Measurements from ENCODE around the gene CSNK1G1. TPM values are rescaled to one million over a fixed set of nuclear protein-coding genes. Genes with fewer than 3 reads are reported as not detected.
"Not testable (repeated sequence)": the region's sequence is repeated elsewhere in the genome, so short reads cannot be mapped to it uniquely, and the experiment has no call there.

Gene CSNK1G1
- polyA plus RNA-seq (2011; rRNA removed), result 8.0 and 14.1 TPM in 2 replicates
- 19.8 and 28.0 TPM in 2 replicates for polyA minus RNA-seq (2011; rRNA and poly(A)+ RNA removed)

GRCh38 chr15:64355944-64356709, at the start of gene CSNK1G1:
Gene CSNK1G1, minus strand, starts transcription at chr15:64356173. Its CDS starts 55,674 bp downstream, at chr15:64300499.
- H3K4me3 ChIP-seq (ENCODE audit: low read depth, low read length), result peak within 1 kb of the TSS; percentile 96
- peak; percentile 89 for DNase-seq (ENCODE audit: low read depth)
- no peaks in the 10 kb centered on the region for H3K27me3 ChIP-seq (ENCODE audit: control insufficient read depth, insufficient read depth, low read length)
- TF ChIP-seq, protein P1, sequence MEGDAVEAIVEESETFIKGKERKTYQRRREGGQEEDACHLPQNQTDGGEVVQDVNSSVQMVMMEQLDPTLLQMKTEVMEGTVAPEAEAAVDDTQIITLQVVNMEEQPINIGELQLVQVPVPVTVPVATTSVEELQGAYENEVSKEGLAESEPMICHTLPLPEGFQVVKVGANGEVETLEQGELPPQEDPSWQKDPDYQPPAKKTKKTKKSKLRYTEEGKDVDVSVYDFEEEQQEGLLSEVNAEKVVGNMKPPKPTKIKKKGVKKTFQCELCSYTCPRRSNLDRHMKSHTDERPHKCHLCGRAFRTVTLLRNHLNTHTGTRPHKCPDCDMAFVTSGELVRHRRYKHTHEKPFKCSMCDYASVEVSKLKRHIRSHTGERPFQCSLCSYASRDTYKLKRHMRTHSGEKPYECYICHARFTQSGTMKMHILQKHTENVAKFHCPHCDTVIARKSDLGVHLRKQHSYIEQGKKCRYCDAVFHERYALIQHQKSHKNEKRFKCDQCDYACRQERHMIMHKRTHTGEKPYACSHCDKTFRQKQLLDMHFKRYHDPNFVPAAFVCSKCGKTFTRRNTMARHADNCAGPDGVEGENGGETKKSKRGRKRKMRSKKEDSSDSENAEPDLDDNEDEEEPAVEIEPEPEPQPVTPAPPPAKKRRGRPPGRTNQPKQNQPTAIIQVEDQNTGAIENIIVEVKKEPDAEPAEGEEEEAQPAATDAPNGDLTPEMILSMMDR (IDR thresholded peaks at IDR 0.05; ENCODE audit: insufficient read depth, low read depth, low read length), result peak; percentile 48
- CTCF ChIA-PET, result interaction anchor here (0.7 to 1.9 kb wide), 12 partner anchors 9 to 324 kb away, joined by 3 to 9 read pairs (median 4); no protein-coding TSS in a partner anchor
- POLR2A ChIA-PET, result no interaction called here
- no peaks in the 10 kb centered on the region for H3K36me3 ChIP-seq (ENCODE audit: control insufficient read depth, insufficient read depth, low read length)

DNA sequence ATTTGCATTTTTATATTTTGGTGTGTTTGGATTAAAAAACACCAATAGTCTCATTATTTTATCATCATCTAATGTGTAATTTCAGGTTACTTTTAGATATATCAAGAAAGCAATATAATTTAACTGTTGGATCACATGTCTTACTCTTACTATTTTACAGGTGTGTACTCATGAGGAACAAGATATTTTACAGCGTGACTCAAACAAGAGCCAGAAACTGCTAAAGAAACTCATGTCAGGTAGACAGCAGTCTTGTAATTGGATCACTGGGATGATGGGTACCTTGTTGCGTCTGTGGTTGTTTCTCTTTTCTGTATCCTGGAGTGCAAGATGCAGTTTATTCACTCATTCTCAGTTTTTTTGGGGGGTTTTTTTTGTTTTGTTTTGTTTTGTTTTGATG, 44.6 kb upstream of the CSNK1G1 start:
- H3K36me3 ChIP-seq (ENCODE audit: control insufficient read depth, insufficient read depth, low read length), result peaks cover 8% of the 10 kb centered on the region
- ChIA-PET CTCF (no interaction called here), POLR2A (no interaction called here)
- TF ChIP-seq, protein P1 (IDR thresholded peaks at IDR 0.05; ENCODE audit: insufficient read depth, low read depth, low read length), result no peak
- no peaks in the 10 kb centered on the region for H3K27me3 ChIP-seq (ENCODE audit: control insufficient read depth, insufficient read depth, low read length)
- no peak overlapping the region for H3K4me3 ChIP-seq (ENCODE audit: low read depth, low read length)
- no peak for DNase-seq (ENCODE audit: low read depth)

DNA sequence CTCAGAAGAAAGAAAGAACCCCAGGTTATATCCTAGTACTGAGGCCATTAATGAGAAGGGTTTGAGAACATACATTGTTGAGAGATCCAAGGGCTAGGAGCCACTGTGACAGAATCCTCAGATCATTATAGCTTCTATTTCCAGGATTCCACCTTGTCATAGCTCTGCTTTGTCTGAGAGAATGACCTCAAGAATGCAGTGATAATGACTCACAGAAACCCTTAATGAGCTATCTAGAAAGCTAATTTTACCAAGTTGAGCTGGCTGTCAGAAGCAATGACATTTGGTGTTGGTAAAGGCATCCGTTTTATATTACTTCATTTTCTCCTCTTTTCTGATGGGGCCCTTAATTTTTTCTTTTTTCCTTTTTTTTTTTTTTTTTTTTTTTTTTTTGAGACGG, 42.6 kb upstream of the CSNK1G1 start:
- TF ChIP-seq, protein P1 (IDR thresholded peaks at IDR 0.05; ENCODE audit: insufficient read depth, low read depth, low read length), result no peak
- H3K27me3 ChIP-seq (ENCODE audit: control insufficient read depth, insufficient read depth, low read length), result no peaks in the 10 kb centered on the region
- no peak for DNase-seq (ENCODE audit: low read depth)
- H3K36me3 ChIP-seq (ENCODE audit: control insufficient read depth, insufficient read depth, low read length), result peaks cover 8% of the 10 kb centered on the region
- POLR2A ChIA-PET, result no interaction called here
- CTCF ChIA-PET, result no interaction called here
- no peak overlapping the region for H3K4me3 ChIP-seq (ENCODE audit: low read depth, low read length)

- H3K4me3 ChIP-seq (ENCODE audit: low read depth, low read length), result no peak overlapping the region
- DNase-seq (ENCODE audit: low read depth), result no peak
- TF ChIP-seq, protein P1 (IDR thresholded peaks at IDR 0.05; ENCODE audit: insufficient read depth, low read depth, low read length), result no peak
- POLR2A ChIA-PET, result no interaction called here
- peaks cover 8% of the 10 kb centered on the region for H3K36me3 ChIP-seq (ENCODE audit: control insufficient read depth, insufficient read depth, low read length)
- CTCF ChIA-PET, result interaction anchor here (1.7 kb wide), 1 partner anchor 243 kb away, joined by 4 read pairs; no protein-coding TSS in a partner anchor
- H3K27me3 ChIP-seq (ENCODE audit: control insufficient read depth, insufficient read depth, low read length), result no peaks in the 10 kb centered on the region
These were observed 40.8 kb upstream of the CSNK1G1 start for GRCh38 chr15:64396789-64397188.

GRCh38 chr15:64392471-64392870, 36.5 kb upstream of the CSNK1G1 start:
- H3K27me3 ChIP-seq (ENCODE audit: control insufficient read depth, insufficient read depth, low read length); H3K4me3 ChIP-seq (ENCODE audit: low read depth, low read length); DNase-seq (ENCODE audit: low read depth); CTCF ChIA-PET; POLR2A ChIA-PET; H3K36me3 ChIP-seq (ENCODE audit: control insufficient read depth, insufficient read depth, low read length): not testable (repeated sequence)
